HCT116 (cell line): ENCODE measurements around the gene IL37. TPM values are rescaled to one million over a fixed set of nuclear protein-coding genes. Genes with fewer than 3 reads are reported as not detected.

Experiments used
- ATAC-seq: fragments of 200-7000 bp; cut with Tn5 transposase; 2 replicates; pipeline ENCODE4 v1.9.1; 2020; ENCODE audit warnings: mild to moderate bottlenecking, moderate library complexity
- BruUV-seq: library from RNA; stranded (reverse); fragments of 400-500 nt; replicated peaks from 2 replicates; lab custom pipeline; 2021; lab: Mats Ljungman, UMichigan
- CTCF ChIA-PET: fragments of 300-600 bp; sonication (Branson Sonifier 250); formaldehyde crosslinking; loops from one replicate; lab custom pipeline; 2021; ENCODE audit warnings: antibody characterized with exemption; lab: Charles Lee
- POLR2A ChIA-PET: fragments of 300-600, 350-600 bp; sonication (Branson Sonifier 250); formaldehyde crosslinking; loops from one replicate; lab custom pipeline; 2021; ENCODE audit warnings: antibody characterized with exemption; lab: Charles Lee
- RAD21 ChIA-PET, 2 experiments: fragments of 300-600 bp; sonication (Branson Sonifier 250); formaldehyde crosslinking; loops; one replicate each; lab custom pipeline; 2023; ENCODE audit warnings: low total read pairs in 2 of 2; ENCODE audit not compliant: uncharacterized antibody in 2 of 2, unreplicated experiment in 2 of 2, low non-redundant PET in 1 of 2; lab: Charles Lee
- DNase-seq: peaks from one replicate; pipeline ENCODE4 v3.0.0-alpha.2; 2010; ENCODE audit warnings: low read depth, low spot score
- H2AFZ ChIP-seq: fragments of 200-600 bp; shearing (Covaris generic), sonication (generic); 2 replicates; pipeline ENCODE4 v1.6.1; 2017; ENCODE audit warnings: low read depth, mixed run types, mixed read lengths, antibody characterized with exemption, low read length; ENCODE audit not compliant: poor library complexity, severe bottlenecking
- H3K27ac ChIP-seq: 2 replicates; pipeline ENCODE4 v1.5.1; 2012; ENCODE audit warnings: low read depth, low read length
- H3K27me3 ChIP-seq: fragments of 200-600 bp; sonication (generic); 2 replicates; pipeline ENCODE4 v1.6.1; 2016; ENCODE audit warnings: mixed run types, low read length, mixed read lengths; ENCODE audit not compliant: insufficient read depth
- H3K36me3 ChIP-seq, 2 experiments: fragments of 200-500 bp in 1 of 2; fragments of 200-600 bp in 1 of 2; sonication (Bioruptor generic) in 1 of 2; sonication (generic) in 1 of 2; 2 replicates each; pipeline versions ENCODE4 v1.5.1 to v1.6.1; 2014 to 2016; ENCODE audit warnings: low read length in 2 of 2, inconsistent platforms in 1 of 2, mixed read lengths in 1 of 2, mixed run types in 1 of 2; ENCODE audit not compliant: insufficient read depth in 2 of 2, control insufficient read depth in 1 of 2
- H3K4me1 ChIP-seq, 2 experiments: fragments of 200-600 bp in 1 of 2; sonication (generic) in 1 of 2; 2 replicates each; pipeline versions ENCODE4 v1.5.1 to v1.6.1; 2012 to 2017; ENCODE audit warnings: low read length in 2 of 2, inconsistent platforms in 1 of 2, mild to moderate bottlenecking in 1 of 2, mixed read lengths in 1 of 2, mixed run types in 1 of 2, moderate library complexity in 1 of 2; ENCODE audit not compliant: insufficient read depth in 2 of 2, control insufficient read depth in 1 of 2
- H3K4me2 ChIP-seq: fragments of 200-600 bp; sonication (generic); 2 replicates; pipeline ENCODE4 v1.6.1; 2017; ENCODE audit warnings: mixed run types, low read length, mixed read lengths
- H3K4me3 ChIP-seq, 2 experiments: fragments of 200-600 bp in 1 of 2; sonication (generic) in 1 of 2; replicated peaks in 1 of 2; 2 replicates each; pipeline ENCODE4 v1.5.1; 2011 to 2016; ENCODE audit warnings: low read length in 2 of 2, control low read depth in 1 of 2, low read depth in 1 of 2, mild to moderate bottlenecking in 1 of 2, mixed read lengths in 1 of 2, mixed run types in 1 of 2
- H3K79me2 ChIP-seq: fragments of 200-600 bp; sonication (generic); 2 replicates; pipeline ENCODE4 v1.6.1; 2017; ENCODE audit warnings: mild to moderate bottlenecking, mixed run types, low read length, moderate library complexity, mixed read lengths; ENCODE audit not compliant: insufficient read depth
- H3K9ac ChIP-seq: fragments of 200-600 bp; sonication (generic); 2 replicates; pipeline ENCODE4 v1.6.1; 2016; ENCODE audit warnings: low read length, mixed read lengths
- H3K9me2 ChIP-seq: fragments of 200-600 bp; sonication (generic), shearing (Covaris generic); 2 replicates; pipeline ENCODE4 v1.6.1; 2017; ENCODE audit warnings: mixed run types, mild to moderate bottlenecking, moderate library complexity; ENCODE audit not compliant: insufficient read depth
- H3K9me3 ChIP-seq, 2 experiments: fragments of 200-500 bp in 1 of 2; fragments of 200-600 bp in 1 of 2; sonication (Bioruptor generic) in 1 of 2; sonication (generic) in 1 of 2; 2 replicates each; pipeline ENCODE4 v1.6.1; 2014 to 2017; ENCODE audit warnings: low read length in 2 of 2, mixed read lengths in 2 of 2, inconsistent platforms in 1 of 2, low read depth in 1 of 2, mild to moderate bottlenecking in 1 of 2, mixed run types in 1 of 2, moderate library complexity in 1 of 2; ENCODE audit not compliant: control insufficient read depth in 1 of 2, insufficient read depth in 1 of 2
- H4K20me1 ChIP-seq: fragments of 200-600 bp; sonication (generic), shearing (Covaris generic); 2 replicates; pipeline ENCODE4 v1.6.1; 2017; ENCODE audit warnings: mixed run types, mild to moderate bottlenecking, moderate library complexity; ENCODE audit not compliant: insufficient read depth
- ATF3 ChIP-seq: IDR thresholded peaks from 2 replicates; pipeline ENCODE4 v1.6.1; 2012
- CBX3 ChIP-seq: IDR thresholded peaks from 2 replicates; pipeline ENCODE4 v1.6.1; 2012; ENCODE audit warnings: low read depth
- CTCF ChIP-seq, 3 experiments: fragments of 200-600 bp in 1 of 3; sonication (generic) in 1 of 3; IDR thresholded peaks in 2 of 3; conservative IDR thresholded peaks in 1 of 3; 2 replicates each; pipeline ENCODE4 v1.5.1; 2012 to 2017; ENCODE audit warnings: low read depth in 2 of 3, low read length in 2 of 3, antibody characterized with exemption in 1 of 3, borderline replicate concordance in 1 of 3, control low read depth in 1 of 3, mild to moderate bottlenecking in 1 of 3, mixed read lengths in 1 of 3, mixed run types in 1 of 3, moderate library complexity in 1 of 3; ENCODE audit not compliant: insufficient read depth in 1 of 3
- EGR1 ChIP-seq: IDR thresholded peaks from 2 replicates; pipeline ENCODE4 v1.6.1; 2012; ENCODE audit warnings: low read depth
- ELF1 ChIP-seq: IDR thresholded peaks from 2 replicates; pipeline ENCODE4 v1.6.1; 2012; ENCODE audit warnings: low read depth, borderline replicate concordance
- REST ChIP-seq: IDR thresholded peaks from 2 replicates; pipeline ENCODE4 v1.6.1; 2012; ENCODE audit warnings: low read depth
- SIN3A ChIP-seq: IDR thresholded peaks from 2 replicates; pipeline ENCODE4 v1.6.1; 2012; ENCODE audit warnings: low read depth
- SP1 ChIP-seq: IDR thresholded peaks from 2 replicates; pipeline ENCODE4 v1.6.1; 2012; ENCODE audit warnings: low read depth
- TCF7L2 ChIP-seq: IDR thresholded peaks from 2 replicates; pipeline ENCODE4 v1.7.0; 2011; ENCODE audit warnings: borderline replicate concordance, inconsistent platforms; ENCODE audit not compliant: insufficient read depth, insufficient read length; ENCODE audit errors: extremely low read depth
- ZFX ChIP-seq: fragments of 450-650 bp; IDR thresholded peaks from 2 replicates; pipeline ENCODE4 v1.6.1; 2017
- intact Hi-C: fragments of 100-400 bp; cut with micrococcal nuclease; formaldehyde crosslinking; loops from 2 replicates; pipeline ENCODE4 v1.10.0; 2022
- total RNA-seq: library from RNA; stranded (reverse); gene quantifications from one replicate; pipeline ENCODE4 v1.2.1, GENCODE V29; 2021; ENCODE audit not compliant: unreplicated experiment

Gene IL37
- total RNA-seq, 1 experiment from 2014 or later = not detected

- DNase-seq = no peak
- RAD21 ChIA-PET = no interaction called here
- Histone ChIP-seq H2AFZ (no peak overlapping the region), H3K4me2 (no peak overlapping the region)
- TF ChIP-seq REST (no peak), TCF7L2 (no peak), EGR1 (no peak), SP1 (no peak), ELF1 (no peak), ATF3 (no peak), CBX3 (no peak), SIN3A (no peak), ZFX (no peak), CTCF (IDR thresholded peaks at IDR 0.05 in 2 of 3, conservative IDR thresholded peaks at IDR 0.05 in 1 of 3; ENCODE audit: borderline replicate concordance in 1 of 3, insufficient read depth in 1 of 3, low read depth in 2 of 3, low read length in 2 of 3) (no peak)
- TF ChIP-seq, all 23 proteins: peak for 0
- CTCF ChIA-PET = interaction anchor here (4.9 kb wide), 1 partner anchor 12 kb away, joined by 26 read pairs; no protein-coding TSS in a partner anchor
- no peaks in the 10 kb centered on the region for H3K36me3 ChIP-seq
- ATAC-seq = no peak
- H4K20me1 ChIP-seq = no peaks in the 10 kb centered on the region
- H3K4me3 ChIP-seq = no peak overlapping the region
- POLR2A ChIA-PET = no interaction called here
- peaks cover 0 to 13% of the 10 kb centered on the region in 2 experiments; a peak in 1 of 4 replicates for H3K4me1 ChIP-seq
- no peak overlapping the region for H3K27ac ChIP-seq
- no TSS peak for BruUV-seq
- H3K79me2 ChIP-seq = no peaks in the 10 kb centered on the region
- H3K9ac ChIP-seq = no peak overlapping the region
- no peaks in the 10 kb centered on the region for H3K27me3 ChIP-seq
- intact Hi-C loops = loop anchor here (10.0 kb wide), 1 partner anchor 450 kb away; no protein-coding TSS in a partner anchor
- H3K9me3 ChIP-seq = no peaks in the 10 kb centered on the region
- H3K9me2 ChIP-seq = no peaks in the 10 kb centered on the region
These were observed 43.4 kb downstream of the IL37 start for GRCh38 chr2:112954364-112954763.
